Rectal smooth muscle tissue (tissue), 1 donor: ENCODE data around the gene GRAMD4.

Experiments
- H3K27ac ChIP-seq: one replicate; pipeline ENCODE4 v1.7.0; 2013; ENCODE audit warnings: low read depth, low read length, inconsistent platforms
- H3K27me3 ChIP-seq: one replicate; pipeline ENCODE4 v1.7.0; 2013; ENCODE audit warnings: low read length; ENCODE audit not compliant: control insufficient read depth, insufficient read depth
- H3K36me3 ChIP-seq: one replicate; pipeline ENCODE4 v1.7.0; 2013; ENCODE audit warnings: low read length; ENCODE audit not compliant: control insufficient read depth, insufficient read depth
- H3K4me1 ChIP-seq: one replicate; pipeline ENCODE4 v1.7.0; 2013; ENCODE audit warnings: low read length; ENCODE audit not compliant: control insufficient read depth, insufficient read depth
- H3K4me3 ChIP-seq: one replicate; pipeline ENCODE4 v1.7.0; 2013; ENCODE audit warnings: low read length
- H3K9ac ChIP-seq: one replicate; pipeline ENCODE4 v1.7.0; 2013; ENCODE audit warnings: low read length

The GRAMD4 gene

DNA sequence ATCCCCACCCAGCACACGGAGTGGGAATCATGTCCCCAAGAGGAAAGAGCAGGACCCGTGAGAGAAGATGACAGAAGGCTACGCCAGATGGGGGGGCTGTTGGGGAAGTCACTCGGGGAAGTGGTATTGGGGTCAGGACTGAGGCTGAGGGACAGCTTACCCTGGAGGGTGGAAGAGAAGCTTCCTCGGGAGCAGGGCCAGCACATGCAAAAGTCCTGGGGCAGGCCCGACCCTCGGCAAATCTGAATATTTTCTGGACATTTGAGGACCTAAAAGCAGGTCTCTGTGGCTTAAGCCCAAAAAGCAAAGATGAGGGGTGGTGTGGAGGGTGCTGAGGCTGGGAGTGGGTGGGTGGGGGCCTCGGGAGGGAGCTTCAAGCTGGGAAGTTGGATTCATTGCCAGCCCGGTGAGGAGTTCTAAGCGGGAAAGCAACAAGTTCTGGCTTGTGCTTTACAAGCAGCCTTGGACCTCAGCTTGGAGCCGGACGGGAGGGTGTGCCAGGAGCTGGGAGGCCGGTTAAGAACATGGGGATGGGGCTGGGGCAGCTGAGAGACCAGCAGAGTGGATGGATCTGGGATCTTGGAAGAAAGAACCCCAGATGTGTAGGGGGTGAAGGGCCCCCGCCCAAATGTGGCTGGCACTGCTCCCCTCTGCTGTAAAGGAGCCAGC is 34.9 kb downstream of the GRAMD4 start:
- Histone ChIP-seq H3K4me3 (no peak overlapping the region), H3K9ac (no peak overlapping the region), H3K4me1 (peaks cover 2% of the 10 kb centered on the region), H3K27me3 (no peaks in the 10 kb centered on the region), H3K36me3 (no peaks in the 10 kb centered on the region), H3K27ac (no peak overlapping the region)

DNA sequence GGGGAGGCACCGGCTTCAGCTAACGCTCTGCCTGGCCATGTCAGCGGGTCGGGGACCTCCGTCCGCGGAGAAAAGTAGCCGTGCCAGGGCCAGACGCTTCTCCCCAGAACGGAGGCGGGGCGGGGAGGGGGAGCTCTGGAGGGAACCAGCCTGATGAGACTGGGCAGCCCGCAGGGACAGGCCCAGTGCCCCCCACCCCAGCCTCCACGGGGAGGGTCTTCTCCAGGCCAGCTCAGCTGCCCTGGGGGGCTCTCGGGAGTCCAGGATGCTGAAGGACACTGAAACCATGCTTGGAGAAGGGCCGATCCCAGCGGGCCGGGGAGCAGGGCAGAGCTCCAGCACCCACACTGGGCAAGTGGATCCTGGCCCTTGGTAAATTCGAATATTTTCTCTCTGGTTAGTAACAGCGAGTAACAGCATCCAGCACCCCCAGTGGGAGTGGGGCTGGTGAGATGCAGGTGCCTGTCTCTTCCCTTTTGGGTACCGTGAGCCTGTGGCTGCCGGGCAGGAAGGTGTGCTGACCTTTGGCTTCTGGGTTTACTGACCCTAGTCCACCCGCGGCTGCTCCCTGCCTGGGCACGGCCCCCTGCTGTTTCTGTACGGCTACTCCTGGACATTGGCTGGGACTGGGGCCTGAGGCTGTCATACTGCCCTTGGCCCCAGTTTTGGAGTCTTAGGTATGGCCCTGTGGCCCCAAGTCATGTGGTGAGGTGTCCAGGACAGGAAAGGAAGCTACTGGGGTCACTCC is 35.8 kb downstream of the GRAMD4 start:
- H3K4me3 ChIP-seq = no peak overlapping the region
- H3K27ac ChIP-seq = no peak overlapping the region
- H3K36me3 ChIP-seq = no peaks in the 10 kb centered on the region
- H3K27me3 ChIP-seq = no peaks in the 10 kb centered on the region
- H3K9ac ChIP-seq = no peak overlapping the region
- H3K4me1 ChIP-seq = no peaks in the 10 kb centered on the region

DNA sequence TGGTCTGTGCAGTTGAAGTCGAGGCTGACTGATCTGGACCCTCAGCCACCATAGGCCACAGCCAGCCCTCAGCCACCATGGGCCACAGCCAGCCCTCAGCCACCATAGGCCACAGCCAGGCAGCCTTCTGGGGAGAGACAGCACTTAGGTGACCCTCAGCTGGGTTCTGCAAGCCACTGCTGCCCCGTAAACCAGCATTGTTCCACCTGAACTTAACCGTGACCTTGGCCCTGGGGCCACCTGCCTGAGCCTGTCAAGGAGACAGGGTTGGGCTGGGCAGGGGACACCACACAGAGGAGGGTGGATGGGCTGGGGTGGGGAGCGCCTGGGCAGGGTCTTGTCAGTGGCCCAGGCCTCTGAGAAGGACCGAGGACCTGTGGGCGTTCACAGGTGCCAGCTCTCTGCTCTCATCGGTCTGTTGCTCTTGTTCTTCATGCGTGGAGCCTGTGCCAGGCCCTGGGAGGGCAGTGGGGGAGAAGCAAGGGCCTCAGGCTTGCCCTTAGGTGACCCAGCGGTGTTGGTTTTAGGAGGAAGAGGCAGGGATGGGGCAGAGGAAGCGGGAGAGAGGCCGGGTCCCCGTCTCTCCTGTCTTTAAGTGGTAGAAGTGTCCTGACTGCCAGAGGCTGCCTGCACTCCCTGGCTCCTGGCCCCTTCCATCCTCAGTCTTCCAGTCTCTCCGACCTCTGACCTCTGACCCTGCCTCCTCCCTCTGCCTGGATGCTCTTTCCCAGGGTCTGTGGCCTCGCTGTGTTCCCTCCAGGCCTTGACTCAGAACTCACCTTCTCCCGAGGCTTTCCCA is 36.9 kb downstream of the GRAMD4 start:
- no peaks in the 10 kb centered on the region for H3K4me1 ChIP-seq
- H3K27ac ChIP-seq = no peak overlapping the region
- H3K27me3 ChIP-seq = no peaks in the 10 kb centered on the region
- no peak overlapping the region for H3K9ac ChIP-seq
- H3K36me3 ChIP-seq = peaks cover 3% of the 10 kb centered on the region
- no peak overlapping the region for H3K4me3 ChIP-seq

DNA sequence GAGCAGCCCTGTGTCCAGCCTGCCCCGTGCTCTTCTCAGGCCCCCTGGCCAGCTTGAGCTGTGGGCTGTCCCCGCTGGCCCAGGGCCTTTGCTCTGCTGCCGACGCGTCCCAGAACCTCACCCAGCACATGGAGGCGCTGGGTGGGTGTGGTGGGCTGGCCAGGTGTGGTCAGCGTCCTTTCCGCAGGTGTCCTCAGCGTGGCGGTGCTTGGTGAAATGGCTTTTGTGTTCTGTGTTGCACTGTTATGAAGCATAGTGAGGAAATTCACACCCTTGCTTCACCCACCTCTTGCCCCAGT is 37.4 kb downstream of the GRAMD4 start:
- Histone ChIP-seq H3K9ac (no peak overlapping the region), H3K27me3 (no peaks in the 10 kb centered on the region), H3K4me1 (no peaks in the 10 kb centered on the region), H3K27ac (no peak overlapping the region), H3K4me3 (no peak overlapping the region), H3K36me3 (peaks cover 3% of the 10 kb centered on the region)

DNA sequence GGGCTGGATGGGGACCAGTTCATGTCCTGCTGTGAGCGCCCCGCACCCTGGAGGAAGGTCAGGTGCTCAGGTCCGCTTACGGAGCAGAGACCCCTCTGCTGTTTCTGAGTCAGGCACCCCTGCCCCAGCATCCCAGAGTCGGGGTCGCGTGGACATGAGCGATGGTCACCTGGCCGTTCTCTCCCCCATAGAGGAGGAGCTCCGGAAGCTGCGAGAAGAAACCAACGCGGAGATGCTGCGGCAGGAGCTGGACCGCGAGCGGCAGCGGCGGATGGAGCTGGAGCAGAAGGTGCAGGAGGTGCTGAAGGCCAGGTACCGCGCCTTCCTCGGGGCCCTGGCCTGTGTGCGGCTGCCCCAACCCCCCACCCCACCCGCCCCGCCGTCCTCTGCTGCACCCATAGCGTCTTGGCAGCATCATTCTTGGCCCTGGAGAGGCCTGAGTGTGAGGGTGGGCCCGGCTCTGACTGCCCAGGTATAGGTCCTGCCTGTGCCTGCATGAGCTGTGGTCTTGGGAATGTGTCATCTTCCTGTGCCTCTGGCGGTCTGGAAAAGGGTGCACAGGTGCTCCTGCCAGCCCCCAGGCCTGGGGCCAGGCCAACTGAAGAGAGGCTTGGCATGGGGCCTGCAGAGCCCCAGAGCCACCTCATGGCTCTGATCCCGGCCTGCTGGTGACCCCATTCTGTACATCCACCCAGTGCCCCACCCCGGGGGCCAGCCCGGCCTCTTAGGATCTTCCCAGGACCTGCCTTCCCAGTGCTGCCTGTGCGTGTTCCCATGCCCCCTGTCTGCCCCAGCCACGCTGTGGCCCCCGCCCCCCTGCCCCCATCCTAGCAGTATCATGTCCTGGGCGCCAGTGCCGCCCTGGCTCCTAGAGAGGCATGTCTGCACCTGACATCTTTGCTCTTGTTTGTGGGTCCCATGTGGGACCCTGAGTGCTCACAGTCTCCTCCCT is 38.1 kb downstream of the GRAMD4 start:
- Histone ChIP-seq H3K9ac (no peak overlapping the region), H3K27ac (no peak overlapping the region), H3K27me3 (no peaks in the 10 kb centered on the region), H3K4me3 (no peak overlapping the region), H3K36me3 (peaks cover 3% of the 10 kb centered on the region), H3K4me1 (no peaks in the 10 kb centered on the region)

DNA sequence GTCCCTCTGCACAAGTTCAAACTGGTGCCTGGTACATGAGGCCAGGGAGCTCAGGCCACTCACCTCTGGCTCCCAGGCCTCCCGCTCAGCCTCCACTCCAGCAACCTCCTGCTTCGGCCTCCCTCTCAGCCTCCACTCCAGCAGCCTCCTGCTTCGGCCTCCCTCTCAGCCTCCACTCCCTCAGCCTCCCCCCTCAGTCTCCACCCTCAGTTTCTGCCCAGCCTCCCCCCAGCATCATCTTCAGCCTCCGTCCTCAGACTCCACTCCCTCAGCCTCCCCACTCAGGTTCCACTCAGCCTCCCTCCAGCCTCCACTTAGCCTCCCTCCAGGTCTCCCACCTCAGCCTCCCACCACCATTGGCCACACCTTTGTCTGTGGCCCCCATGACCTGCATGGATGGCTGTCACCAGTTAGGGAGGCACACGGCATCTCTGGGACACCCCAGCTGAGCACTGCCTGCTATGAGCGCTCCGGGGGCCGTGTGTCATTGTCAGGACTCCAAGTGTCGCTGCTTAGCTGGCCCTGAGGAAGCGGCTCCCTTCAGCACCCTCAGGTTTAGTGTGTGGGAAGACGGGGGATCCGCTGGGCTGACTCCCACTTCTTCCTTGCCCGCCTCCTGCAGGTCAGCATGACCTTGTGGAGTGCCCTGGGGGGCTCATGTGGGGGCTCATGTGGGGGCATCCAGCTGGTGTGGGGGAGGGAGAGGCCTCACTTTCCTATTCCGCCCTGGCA is 39.0 kb downstream of the GRAMD4 start:
- Histone ChIP-seq H3K27ac (no peak overlapping the region), H3K4me3 (no peak overlapping the region), H3K27me3 (no peaks in the 10 kb centered on the region), H3K4me1 (no peaks in the 10 kb centered on the region), H3K36me3 (peaks cover 3% of the 10 kb centered on the region), H3K9ac (no peak overlapping the region)

DNA sequence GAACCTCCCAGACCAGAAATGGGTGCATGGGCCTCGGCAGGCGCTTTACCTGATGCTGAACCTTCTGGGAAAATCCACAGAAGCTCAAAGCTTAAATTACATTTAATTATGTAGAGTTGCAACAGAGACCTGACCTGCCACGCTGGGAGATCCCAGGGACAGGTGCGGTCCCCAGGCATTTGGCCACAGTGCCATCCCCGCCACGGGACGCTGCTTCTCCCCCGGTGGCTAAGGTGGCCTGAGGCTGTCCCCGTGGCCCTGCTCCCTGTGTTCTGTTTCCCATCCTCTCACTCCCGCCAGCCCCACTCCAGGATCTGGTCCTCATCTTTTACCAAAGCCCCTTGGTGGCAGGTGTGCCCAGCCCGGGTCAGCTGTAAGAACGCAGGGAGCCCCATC is 39.6 kb downstream of the GRAMD4 start:
- H3K4me3 ChIP-seq = no peak overlapping the region
- H3K36me3 ChIP-seq = peaks cover 6% of the 10 kb centered on the region
- no peaks in the 10 kb centered on the region for H3K27me3 ChIP-seq
- H3K27ac ChIP-seq = no peak overlapping the region
- H3K9ac ChIP-seq = no peak overlapping the region
- no peaks in the 10 kb centered on the region for H3K4me1 ChIP-seq

DNA sequence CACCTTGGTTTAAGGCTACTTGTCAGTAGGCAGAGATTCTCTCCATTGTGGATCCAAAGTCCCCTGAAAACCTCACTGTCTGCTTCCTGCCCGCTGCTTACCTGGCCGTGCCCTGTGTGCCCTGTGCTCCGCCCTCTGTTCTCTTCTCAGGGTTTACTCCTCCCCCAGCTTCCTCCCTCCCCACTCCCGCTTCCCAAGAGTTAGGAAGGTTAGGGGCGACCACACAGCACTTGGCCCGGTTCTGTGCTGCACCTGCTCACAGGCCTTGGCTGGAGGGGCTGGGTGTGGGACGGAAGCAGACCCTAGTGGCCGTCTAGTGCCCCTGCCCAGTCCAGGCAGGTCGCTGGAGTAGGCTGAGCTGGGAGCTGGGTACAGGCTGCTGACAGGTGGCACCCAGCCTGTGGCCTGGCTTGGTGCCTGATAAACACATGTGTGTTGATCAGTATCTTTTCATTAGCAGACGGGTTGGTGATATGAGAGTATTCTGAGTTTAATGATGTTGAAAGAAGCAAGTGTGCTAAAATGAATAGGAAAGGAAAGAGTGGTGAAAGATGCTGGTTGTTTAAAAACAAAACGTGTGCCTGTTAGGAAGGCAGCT is 40.5 kb downstream of the GRAMD4 start:
- no peak overlapping the region for H3K9ac ChIP-seq
- no peaks in the 10 kb centered on the region for H3K27me3 ChIP-seq
- peaks cover 6% of the 10 kb centered on the region for H3K36me3 ChIP-seq
- H3K27ac ChIP-seq = no peak overlapping the region
- no peaks in the 10 kb centered on the region for H3K4me1 ChIP-seq
- no peak overlapping the region for H3K4me3 ChIP-seq

DNA sequence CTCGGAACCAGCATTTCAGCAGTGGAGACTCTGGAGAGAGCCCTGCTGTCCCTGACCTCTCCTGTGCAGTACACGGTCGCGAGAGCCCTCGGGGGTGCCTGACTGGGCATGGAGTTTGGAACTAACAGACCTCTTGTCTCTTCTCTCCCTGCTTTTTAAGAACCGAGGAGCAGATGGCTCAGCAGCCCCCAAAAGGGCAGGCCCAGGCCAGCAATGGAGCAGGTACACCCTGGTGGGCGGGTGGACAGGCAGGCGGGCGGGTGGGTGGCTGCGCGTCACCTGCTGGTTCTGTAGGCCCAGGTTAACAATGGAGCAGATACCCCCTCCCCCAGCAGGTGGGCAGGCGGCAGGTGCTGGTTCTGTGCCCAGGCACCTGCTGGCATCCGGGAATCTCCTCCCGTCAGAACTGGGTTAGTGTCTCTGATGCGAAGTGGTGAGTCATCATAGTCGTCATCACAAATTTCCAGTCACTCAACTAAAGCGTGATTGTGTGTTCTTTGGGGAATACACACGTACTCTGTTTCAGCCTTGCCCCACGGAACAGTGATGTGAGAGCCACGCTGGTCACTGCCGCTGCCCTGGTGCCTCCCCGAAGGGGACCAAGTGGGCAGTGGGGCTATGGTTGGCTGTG is 41.1 kb downstream of the GRAMD4 start:
- Histone ChIP-seq H3K9ac (no peak overlapping the region), H3K27ac (no peak overlapping the region), H3K4me3 (no peak overlapping the region), H3K27me3 (no peaks in the 10 kb centered on the region), H3K4me1 (no peaks in the 10 kb centered on the region), H3K36me3 (peaks cover 6% of the 10 kb centered on the region)

DNA sequence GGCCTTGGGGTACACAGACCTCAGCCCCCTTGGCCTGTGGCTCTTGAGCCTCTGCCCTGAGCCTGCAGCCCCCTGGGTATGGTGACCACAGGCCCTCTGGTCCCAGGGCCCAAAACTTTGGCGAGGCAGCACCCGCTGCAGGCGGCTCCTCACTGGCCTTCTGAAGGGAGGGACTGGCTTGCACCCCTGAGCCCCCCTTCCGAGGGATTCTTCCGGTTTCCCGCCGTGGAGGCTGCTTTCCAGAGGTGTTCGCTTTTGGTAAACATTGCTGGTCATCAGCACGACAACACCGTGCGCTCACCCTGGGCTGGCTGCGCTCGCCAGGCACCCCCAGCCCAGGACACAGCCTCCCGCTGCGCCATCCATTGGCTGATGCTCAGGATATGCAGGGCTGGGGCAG is 42.0 kb downstream of the GRAMD4 start:
- Histone ChIP-seq H3K4me1 (no peaks in the 10 kb centered on the region), H3K9ac (no peak overlapping the region)

DNA sequence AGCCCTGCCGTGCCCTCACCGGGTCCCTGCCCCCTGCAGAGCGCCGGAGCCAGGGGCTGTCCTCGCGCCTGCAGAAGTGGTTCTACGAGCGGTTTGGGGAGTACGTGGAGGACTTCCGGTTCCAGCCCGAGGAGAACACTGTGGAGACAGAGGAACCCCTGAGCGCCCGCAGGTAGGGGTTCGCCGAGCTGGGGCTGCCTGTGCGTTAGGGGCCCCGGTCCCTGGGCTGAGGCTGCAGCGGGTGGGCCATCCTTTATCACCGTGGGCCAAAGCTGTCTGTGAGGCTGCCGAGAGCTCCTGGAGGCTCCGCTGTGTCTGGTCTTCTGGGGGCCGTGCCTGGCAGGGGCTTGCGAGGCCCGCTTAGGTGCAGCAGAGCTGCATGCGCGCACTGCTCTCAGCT is 42.8 kb downstream of the GRAMD4 start:
- Histone ChIP-seq H3K9ac (no peak overlapping the region), H3K27me3 (no peaks in the 10 kb centered on the region), H3K4me3 (no peak overlapping the region), H3K4me1 (no peaks in the 10 kb centered on the region), H3K36me3 (peaks cover 17% of the 10 kb centered on the region), H3K27ac (no peak overlapping the region)

More for the DNA sequence above, 42.0 kb downstream of the GRAMD4 start:
- Histone ChIP-seq H3K36me3 (peaks cover 12% of the 10 kb centered on the region), H3K27ac (no peak overlapping the region), H3K27me3 (no peaks in the 10 kb centered on the region), H3K4me3 (no peak overlapping the region)
